Activated naive CD8-positive, alpha-beta T cell treated with anti-CD3 and anti-CD28 coated beads, Interleukin-2, amount 50 U/mL, for 16 hours (primary cell): Measurements from ENCODE around the gene CAB39.

Experiments used
- DNase-seq: peaks from one replicate; pipeline ENCODE4 v3.0.0-alpha.2; 2020; ENCODE audit warnings: low read depth, low spot score

The CAB39 gene

GRCh38 chr2:230863442-230864121 lies 150.9 kb downstream of the CAB39 start:
- no peak for DNase-seq

GRCh38 chr2:230864122-230864604 lies 151.5 kb downstream of the CAB39 start:
- DNase-seq = no peak

- peak; percentile 49 for DNase-seq
Measured at GRCh38 chr2:230864605-230865306, 152.1 kb downstream of the CAB39 start, which contains the start of gene ITM2C. ITM2C (plus strand) TSS chr2:230864942; CDS start chr2:230865026, 84 bp downstream.

- no peak for DNase-seq
Measured at GRCh38 chr2:230865307-230865765, 152.7 kb downstream of the CAB39 start.

GRCh38 chr2:230865766-230866755 lies 153.4 kb downstream of the CAB39 start:
- DNase-seq = no peak

GRCh38 chr2:230866756-230867523 lies 154.3 kb downstream of the CAB39 start:
- no peak for DNase-seq

- DNase-seq = no peak
Measured at GRCh38 chr2:230868161-230868946, 155.7 kb downstream of the CAB39 start.

- no peak for DNase-seq
Measured at GRCh38 chr2:230868947-230869913, 156.6 kb downstream of the CAB39 start.

GRCh38 chr2:230869914-230870543 lies 157.4 kb downstream of the CAB39 start:
- no peak for DNase-seq
